HG03025 (cell line): ENCODE measurements around the gene CLRN1.

Experiments used
- ATAC-seq: cut with Tn5 transposase; IDR thresholded peaks from one replicate; pipeline ENCODE4 v1.9.1; 2021; ENCODE audit warnings: mild to moderate bottlenecking, moderate library complexity; ENCODE audit not compliant: unreplicated experiment, low FRiP score

The CLRN1 gene

GRCh38 chr3:150978566-150979148, 6.1 kb upstream of the CLRN1 start:
- no peak for ATAC-seq

- no peak for ATAC-seq
These were observed 3.5 kb upstream of the CLRN1 start for GRCh38 chr3:150975992-150976368.

- ATAC-seq = no peak
These were observed 2.8 kb upstream of the CLRN1 start for GRCh38 chr3:150975086-150975991.

- no peak for ATAC-seq
These were observed 1.7 kb downstream of the CLRN1 start for GRCh38 chr3:150970665-150971324.

- ATAC-seq = no peak
These were observed 4.0 kb downstream of the CLRN1 start for GRCh38 chr3:150968341-150969035.

GRCh38 chr3:150965436-150965835, 7.1 kb downstream of the CLRN1 start:
- no peak for ATAC-seq

DNA sequence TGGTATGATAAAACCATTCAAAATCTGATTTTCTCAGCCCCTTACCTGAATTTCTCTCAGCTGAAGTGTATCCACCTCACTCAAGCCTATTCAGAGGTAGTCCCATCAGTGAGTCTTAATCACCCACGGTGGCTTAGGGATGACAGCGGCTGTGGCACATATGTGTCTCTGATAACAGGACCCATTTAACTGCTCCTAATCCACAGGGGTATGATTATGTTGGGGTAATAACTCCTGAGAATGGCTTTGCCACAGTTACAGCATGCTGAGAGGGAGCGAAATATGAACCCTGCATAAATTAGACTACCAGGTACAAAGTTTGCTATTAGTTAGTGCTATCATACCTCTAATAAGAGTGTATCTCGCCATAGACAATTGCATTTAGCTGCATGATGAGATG, 10.6 kb downstream of the CLRN1 start:
- ATAC-seq = no peak

GRCh38 chr3:150960708-150961684, 11.5 kb downstream of the CLRN1 start:
- no peak for ATAC-seq

DNA sequence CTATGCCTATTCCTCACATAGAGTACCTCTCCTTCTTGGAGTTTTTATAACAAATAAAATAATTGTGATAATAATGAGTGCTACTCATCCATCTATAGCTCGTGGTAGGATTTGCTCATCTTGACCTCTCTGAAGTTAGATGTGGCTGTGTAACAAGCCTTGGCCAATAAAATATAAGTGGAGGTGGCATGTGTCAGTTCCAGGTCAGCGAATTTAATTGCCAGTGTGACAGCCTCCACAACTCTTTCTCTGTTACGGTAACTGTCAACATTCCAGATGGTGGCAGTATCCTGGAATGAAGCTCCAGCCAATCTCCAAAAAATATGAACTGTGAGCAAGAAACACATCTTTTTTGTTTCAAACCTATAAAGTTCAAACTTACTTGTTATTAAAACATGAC, 13.8 kb downstream of the CLRN1 start:
- ATAC-seq = no peak

DNA sequence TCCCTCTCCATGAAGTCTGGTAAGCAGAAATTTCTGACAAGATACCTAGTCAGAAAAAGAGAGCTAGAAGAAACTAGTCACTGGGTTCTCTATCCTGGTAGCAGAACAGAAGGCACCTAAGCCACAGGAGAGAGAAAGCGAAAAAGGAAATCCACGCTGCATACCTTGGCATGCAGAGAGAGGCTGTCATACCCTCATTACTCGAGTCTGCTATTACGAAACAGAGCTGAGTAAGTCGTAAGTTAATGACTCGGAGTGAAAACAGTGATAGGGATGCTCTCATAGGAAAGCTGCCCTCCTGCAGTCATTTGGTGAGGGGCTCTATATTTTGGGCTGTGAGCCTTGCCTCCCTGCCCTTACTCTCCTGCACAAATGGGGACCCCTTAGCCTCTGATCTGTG, 16.2 kb downstream of the CLRN1 start:
- ATAC-seq = no peak

DNA sequence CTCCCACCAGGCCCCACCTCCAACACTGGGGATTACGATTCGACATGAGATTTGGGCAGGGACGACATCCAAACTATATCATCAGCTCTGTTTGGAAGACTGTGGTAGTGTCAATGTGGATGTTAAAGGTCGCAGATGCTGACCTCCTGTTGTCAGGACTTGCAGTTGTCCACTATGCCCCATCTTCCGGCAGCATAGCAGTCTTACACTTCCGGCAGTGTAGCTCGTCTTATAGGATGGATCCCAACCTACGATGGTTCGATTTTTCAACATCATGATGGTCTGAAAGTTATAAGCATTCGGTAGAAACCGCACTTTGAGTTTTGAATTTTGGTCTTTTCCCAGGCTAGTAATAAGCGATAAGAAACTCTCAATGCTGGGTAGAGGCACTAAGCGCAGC, 20.6 kb downstream of the CLRN1 start:
- no peak for ATAC-seq

DNA sequence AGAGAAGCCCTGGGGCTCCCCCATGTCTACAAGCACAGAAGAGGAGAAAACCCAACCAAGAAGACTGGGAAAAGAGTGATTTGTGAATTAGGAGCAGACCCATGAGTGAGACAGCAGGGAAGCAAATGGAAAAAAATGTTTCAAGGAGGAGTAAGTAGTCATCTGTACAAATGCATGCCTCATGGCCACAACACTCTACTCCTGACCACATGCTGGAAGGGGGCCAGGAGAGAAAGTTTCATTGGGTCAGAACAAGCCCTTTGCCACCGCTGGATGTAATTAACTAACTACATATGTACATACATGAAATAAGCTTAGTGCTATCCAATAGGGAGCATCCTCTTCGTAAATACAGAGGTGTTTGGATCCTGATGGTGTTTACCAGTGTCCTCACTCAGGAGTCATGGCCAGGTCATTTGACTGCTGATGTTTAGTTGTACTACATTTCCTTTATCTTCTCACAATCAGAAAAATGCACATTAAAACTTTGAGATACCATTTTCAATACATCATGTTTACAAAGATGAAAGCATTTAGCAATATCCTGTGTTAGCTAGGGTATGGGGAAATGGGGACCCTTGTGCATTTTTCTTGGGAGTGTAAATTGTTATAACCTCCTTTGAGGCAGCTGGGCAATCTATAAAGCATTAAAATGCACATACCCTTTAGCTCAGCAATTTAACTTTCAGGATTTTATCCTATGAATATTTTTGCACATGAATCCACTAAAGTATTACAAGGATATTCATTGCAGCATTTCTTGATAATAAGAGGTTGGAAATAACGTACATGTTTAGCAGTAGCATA, 27.1 kb downstream of the CLRN1 start:
- ATAC-seq = no peak

- ATAC-seq = no peak
These were observed 30.3 kb downstream of the CLRN1 start for GRCh38 chr3:150942221-150942620.

DNA sequence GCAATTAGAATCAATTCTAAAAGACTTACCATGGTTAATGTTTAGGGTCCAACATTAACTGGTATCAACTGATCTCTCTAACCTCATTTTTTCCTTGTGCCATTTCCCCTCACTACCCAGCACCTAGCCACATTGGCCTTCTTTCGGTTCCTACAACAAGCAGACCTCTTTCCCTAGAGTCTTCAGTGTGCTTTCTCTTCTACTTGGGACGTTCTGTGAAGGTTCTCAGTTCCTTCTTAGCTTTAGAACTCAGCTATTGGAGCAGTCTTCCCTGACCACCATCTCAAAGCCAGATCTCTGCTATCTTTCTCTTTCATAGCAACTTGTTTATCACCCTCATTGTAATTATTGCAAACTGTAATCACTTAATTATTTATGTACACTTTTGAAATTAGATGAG, 35.8 kb downstream of the CLRN1 start:
- ATAC-seq = peak; percentile 94

DNA sequence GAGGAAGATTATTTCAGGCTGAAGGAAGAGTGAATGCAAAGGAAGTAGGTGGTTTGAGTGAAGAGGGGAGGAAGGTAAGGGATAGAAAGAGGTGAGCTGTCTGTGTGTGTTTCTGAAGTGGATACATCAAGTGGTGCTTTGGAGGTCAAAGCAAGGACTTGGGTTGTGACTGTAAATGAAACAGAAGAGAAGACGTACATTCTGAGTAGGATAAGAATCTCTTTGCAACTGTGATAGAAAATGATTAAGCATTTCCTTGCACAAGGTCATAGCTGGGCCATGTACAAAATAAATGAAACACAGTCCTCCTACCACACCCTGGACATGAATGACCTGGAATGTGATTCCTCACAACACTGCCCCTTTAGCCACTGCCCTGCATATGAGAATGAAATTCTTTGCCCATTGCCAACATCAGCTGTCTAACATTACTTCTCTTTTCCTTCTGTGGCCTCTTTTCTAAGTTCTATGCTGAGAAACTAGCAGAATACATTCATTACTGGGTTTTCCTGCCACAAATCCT, 39.0 kb downstream of the CLRN1 start:
- ATAC-seq = no peak

GRCh38 chr3:150931745-150932144, 40.8 kb downstream of the CLRN1 start:
- ATAC-seq = no peak

DNA sequence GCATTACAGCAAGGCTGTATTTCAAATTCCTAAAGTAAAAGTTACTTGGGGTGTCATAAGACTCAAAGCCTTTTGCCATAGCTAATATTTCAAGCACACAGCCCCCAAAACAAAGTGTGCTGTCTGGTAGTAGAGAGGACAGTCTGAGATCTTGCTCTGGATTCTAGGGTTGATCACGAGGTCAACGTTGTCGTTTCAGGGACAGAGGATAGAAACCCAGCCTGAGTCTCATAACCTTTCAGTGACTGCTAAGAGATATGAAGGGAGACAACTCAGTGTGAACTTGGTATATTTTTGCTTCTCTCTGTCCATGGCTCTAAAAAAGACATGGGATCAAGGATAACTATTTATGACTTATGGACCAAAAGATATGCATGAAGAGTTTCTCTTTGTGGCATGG, 41.7 kb downstream of the CLRN1 start:
- ATAC-seq = no peak

- ATAC-seq = no peak
These were observed 44.3 kb downstream of the CLRN1 start for GRCh38 chr3:150928234-150928633.

- ATAC-seq = no peak
These were observed 46.2 kb downstream of the CLRN1 start for GRCh38 chr3:150926328-150926727.
